ENCODE data around the gene SPOP.

DNA sequence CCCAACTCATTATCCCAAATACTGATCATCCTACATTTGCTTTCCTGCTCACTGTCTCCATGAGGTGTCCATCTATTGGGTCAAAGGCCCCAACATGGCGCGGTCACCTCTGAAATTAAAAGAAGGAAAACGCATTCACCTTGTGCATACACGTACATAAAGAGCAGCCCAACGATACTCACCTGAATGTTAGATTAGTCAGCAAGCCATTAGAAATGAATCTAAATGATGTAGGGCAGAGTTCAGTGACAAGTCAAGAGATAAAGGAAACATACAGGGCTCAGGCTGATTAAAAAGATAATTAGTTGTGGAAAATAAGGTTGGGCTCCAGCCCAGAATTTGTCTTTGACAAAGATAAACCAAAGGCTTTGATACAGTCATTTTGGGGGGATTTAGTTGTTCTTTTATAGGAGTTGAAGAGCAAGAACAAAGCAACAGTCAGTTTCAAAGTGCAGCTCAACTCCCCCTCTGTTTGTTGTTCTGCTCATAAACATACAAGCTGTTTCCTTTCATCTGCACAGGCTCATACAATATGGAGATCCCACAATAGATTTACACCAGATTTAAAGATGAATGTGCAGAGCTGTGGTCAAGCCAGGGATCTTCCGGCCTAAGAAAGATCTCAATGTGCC, 81.2 kb downstream of the SPOP start:
- TF ChIP-seq POLR2A (IDR thresholded peaks at IDR 0.05; ENCODE audit: low read depth, low read length) (no peak), POLR2AphosphoS5 (IDR thresholded peaks at IDR 0.05; ENCODE audit: low read depth, low read length) (no peak)

Data from GM12892 (cell line).